Psoas muscle (tissue), 8 donors: Measurements from ENCODE around the gene PCMTD2. TPM values are rescaled to one million over a fixed set of nuclear protein-coding genes. Genes with fewer than 3 reads are reported as not detected.

Experiments
- ATAC-seq, 4 donors: fragments of 200-7000 bp; cut with Tn5 transposase; one replicate each; pipeline ENCODE4 v1.9.1; 2020; ENCODE audit warnings: moderate library complexity in 3 of 4, mild to moderate bottlenecking in 2 of 4
- DNase-seq, 2 donors: peaks; one replicate each; pipeline ENCODE4 v3.0.0-alpha.2; 2020
- H3K27ac ChIP-seq: fragments of 200-600 bp; one replicate; pipeline ENCODE4 v1.8.0; 2022
- H3K27me3 ChIP-seq, 3 donors: fragments of 200-600 bp in 1 of 3; one replicate each; pipeline versions ENCODE4 v1.6.1 to v1.8.0; 2013 to 2022; ENCODE audit warnings: low read length in 2 of 3, mild to moderate bottlenecking in 2 of 3, moderate library complexity in 1 of 3; ENCODE audit not compliant: insufficient read depth in 3 of 3
- H3K36me3 ChIP-seq, 2 donors: fragments of 200-600 bp in 1 of 2; one replicate each; pipeline versions ENCODE4 v1.6.1 to v1.8.0; 2013 to 2022; ENCODE audit warnings: low read depth in 1 of 2, mild to moderate bottlenecking in 1 of 2, moderate library complexity in 1 of 2; ENCODE audit not compliant: insufficient read depth in 1 of 2
- H3K4me1 ChIP-seq: fragments of 200-600 bp; one replicate; pipeline ENCODE4 v1.8.0; 2022
- H3K4me3 ChIP-seq: fragments of 200-600 bp; one replicate; pipeline ENCODE4 v1.8.0; 2022; ENCODE audit warnings: mild to moderate bottlenecking
- H3K9me3 ChIP-seq: fragments of 200-600 bp; one replicate; pipeline ENCODE4 v1.8.0; 2022
- WGBS, 3 donors: extraction: QIAGEN DNeasy Blood & Tissue Kit; methylation state at CpG; one replicate each; pipeline versions ENCODE4 v1.1.6 to v1.1.7; 2013; 5-methylcytosine and 5-hydroxymethylcytosine counted together
- intact Hi-C, 2 donors: fragments of 100-400 bp; cut with DNase I; formaldehyde crosslinking; loops; one replicate each; pipeline versions ENCODE4 v1.11.0 to v1.14.2; 2022
- polyA plus RNA-seq, 3 donors: library from polyadenylated mRNA; stranded (reverse); fragments of 200-250 nt; gene quantifications; one replicate each; pipeline ENCODE4 v1.2.3, GENCODE V29; 2013
- total RNA-seq, 4 donors: library from RNA; stranded (reverse); fragmentation: NEBNext Ultra II Directional in 2 of 4; extraction: Animal tissue kit (Norgen Biotek cat#: 25700) in 2 of 4; gene quantifications; one replicate each; pipeline versions ENCODE4 v1.2.1 to v1.2.4, GENCODE V29; 2021 to 2023
- TF ChIP-seq, protein P1 (sequence below): fragments of 200-600 bp; IDR thresholded peaks from one replicate; pipeline ENCODE4 v1.8.0; 2022; ENCODE audit warnings: antibody characterized with exemption
- donor health status: healthy with polysubstance abuse.
- donor health status: DM: no; HTN: no; CAD: no; lungs with moderate emphysema.
- donor health status: Bipolar disorder and iron deficiency.
- donor health status: healthy.
- donor health status: DM: yes; HTN: yes; CAD: no.
- donor health status: DM: no; HTN: no; CAD: no.
- donor health status: DM: no; HTN: no; CAD: no.
- donor health status: DM: yes; HTN: yes; CAD: no.

Gene PCMTD2
- total and polyA plus RNA-seq, 7 donors = 11.7 to 47.3 (median 37.8) TPM

DNA sequence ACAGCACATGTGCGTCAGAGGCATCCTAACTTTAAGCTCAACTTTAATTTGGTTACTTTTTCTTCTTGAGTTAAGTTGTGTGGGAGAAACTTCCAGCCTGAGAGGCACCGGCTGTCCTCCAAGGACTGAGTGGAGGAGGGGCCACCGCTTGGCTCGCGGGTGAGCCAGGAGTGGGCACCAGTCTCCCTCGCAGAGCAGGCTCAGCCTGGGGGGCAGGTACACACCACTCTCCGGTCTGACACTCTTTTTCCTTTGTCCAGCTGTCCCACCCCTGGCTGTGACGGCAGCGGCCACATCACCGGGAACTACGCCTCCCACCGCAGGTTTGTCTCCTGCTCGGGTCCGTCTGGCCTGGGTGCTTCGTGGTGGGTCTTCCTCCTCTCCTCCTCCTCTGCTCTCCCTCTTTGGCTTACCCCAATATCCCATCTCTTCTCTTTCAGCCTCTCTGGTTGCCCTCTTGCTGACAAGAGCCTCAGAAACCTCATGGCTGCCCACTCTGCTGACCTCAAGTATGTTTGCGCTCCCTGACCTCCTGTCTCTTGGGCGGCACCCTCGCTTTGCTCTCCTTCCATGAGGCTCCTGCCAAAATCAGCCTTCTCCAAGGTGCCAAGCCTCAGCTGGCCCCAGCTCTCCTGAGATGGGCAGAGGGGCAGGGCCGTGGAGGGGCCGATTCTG is 32.6 kb upstream of the PCMTD2 start:
- no peaks in the 10 kb centered on the region for H3K9me3 ChIP-seq
- DNase-seq (no peak), ATAC-seq (peak; percentile 28 to 42 (median 34))
- no peaks in the 10 kb centered on the region for H3K27me3 ChIP-seq
- H3K4me1 ChIP-seq = peaks cover 25% of the 10 kb centered on the region
- intact Hi-C loops = no loop called here
- WGBS, 3 donors = 42 to 67% (median 56%) methylated on average over 20 of the region's 20 CpGs
- TF ChIP-seq, protein P1, sequence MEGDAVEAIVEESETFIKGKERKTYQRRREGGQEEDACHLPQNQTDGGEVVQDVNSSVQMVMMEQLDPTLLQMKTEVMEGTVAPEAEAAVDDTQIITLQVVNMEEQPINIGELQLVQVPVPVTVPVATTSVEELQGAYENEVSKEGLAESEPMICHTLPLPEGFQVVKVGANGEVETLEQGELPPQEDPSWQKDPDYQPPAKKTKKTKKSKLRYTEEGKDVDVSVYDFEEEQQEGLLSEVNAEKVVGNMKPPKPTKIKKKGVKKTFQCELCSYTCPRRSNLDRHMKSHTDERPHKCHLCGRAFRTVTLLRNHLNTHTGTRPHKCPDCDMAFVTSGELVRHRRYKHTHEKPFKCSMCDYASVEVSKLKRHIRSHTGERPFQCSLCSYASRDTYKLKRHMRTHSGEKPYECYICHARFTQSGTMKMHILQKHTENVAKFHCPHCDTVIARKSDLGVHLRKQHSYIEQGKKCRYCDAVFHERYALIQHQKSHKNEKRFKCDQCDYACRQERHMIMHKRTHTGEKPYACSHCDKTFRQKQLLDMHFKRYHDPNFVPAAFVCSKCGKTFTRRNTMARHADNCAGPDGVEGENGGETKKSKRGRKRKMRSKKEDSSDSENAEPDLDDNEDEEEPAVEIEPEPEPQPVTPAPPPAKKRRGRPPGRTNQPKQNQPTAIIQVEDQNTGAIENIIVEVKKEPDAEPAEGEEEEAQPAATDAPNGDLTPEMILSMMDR = no peak
- H3K36me3 ChIP-seq = no peaks in the 10 kb centered on the region
- H3K27ac ChIP-seq = peak overlapping the region; percentile 62
- H3K4me3 ChIP-seq = no peak overlapping the region

DNA sequence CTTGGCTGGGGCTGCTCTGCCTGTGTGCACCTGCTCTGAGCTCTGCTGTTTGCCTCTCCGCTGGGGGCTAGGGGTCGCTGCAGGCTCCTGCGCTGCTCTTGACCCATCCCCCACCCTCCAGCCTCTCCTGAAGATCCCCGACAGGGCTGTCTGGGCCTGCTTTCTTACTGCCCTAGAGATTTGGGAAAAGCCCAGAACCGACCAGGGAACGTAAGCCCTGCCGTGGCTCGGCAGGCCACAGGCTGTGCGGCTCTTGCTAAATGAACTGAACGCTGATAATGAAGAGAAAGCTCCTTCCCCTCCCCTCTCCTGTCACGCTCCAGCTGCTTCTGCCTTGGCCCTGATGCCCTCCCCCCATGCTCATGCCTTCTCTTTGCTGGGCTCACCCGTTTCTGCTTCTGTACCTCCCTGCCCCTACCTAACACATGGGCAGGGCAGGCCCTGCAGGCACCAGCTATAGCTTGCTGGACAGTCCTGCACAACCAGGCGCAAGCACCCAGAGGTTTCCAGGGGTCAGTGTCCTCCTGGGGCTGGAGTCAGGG is 32.0 kb upstream of the PCMTD2 start:
- WGBS, 3 donors = 29 to 37% (median 35%) methylated on average over 13 of the region's 13 CpGs
- H3K27ac ChIP-seq = no peak overlapping the region
- H3K36me3 ChIP-seq = no peaks in the 10 kb centered on the region
- ATAC-seq (peak; percentile 64 to 95 (median 79)), DNase-seq (peak in 1 of 2 donors; percentile 81)
- intact Hi-C loops = no loop called here
- peaks cover 25% of the 10 kb centered on the region for H3K4me1 ChIP-seq
- no peaks in the 10 kb centered on the region for H3K9me3 ChIP-seq
- no peak overlapping the region for H3K4me3 ChIP-seq
- H3K27me3 ChIP-seq = no peaks in the 10 kb centered on the region
- TF ChIP-seq, protein P1 = peak; percentile 38

DNA sequence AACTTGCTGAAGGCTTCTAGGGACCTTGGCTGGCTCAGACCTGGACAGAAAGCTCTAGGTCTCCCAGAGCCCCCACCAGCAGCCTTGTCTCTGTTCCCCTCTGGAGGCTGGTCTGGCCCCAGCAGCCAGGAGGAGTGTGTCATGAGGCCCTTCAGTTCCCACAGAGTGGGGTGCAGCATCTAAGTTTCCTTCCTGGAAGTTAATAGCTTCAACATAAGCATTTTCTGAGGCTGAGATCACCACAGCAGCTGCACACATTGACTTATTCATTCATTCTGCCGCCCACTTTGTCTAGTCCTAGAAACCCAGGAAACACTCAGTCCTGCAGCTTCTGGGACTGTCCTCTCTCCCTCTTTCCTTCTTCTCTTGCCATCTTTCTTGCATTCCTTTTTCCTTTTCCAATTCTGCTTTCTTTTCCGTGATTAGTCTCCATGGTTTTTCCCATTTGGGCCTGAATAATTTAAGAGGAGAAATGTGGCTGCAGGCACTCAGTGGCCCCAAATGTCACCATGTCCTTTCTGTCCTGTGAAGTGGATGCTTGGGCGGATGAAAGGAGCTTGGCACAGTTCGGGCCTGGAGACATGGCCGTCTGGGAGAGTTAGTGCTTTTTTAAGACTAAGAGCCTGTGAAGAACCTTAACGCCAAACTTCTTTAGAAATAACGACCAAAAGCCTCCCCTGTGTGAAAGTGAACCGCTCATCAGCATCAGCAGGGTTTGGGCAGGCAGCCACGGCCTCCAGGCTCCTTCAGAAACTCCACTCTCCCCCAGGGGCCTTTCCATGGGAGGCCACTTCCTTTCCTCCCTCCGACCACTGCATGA is 31.0 kb upstream of the PCMTD2 start:
- intact Hi-C loops = no loop called here
- TF ChIP-seq, protein P1 = no peak
- Histone ChIP-seq H3K27me3 (no peaks in the 10 kb centered on the region), H3K4me3 (no peak overlapping the region), H3K27ac (no peak overlapping the region), H3K9me3 (no peaks in the 10 kb centered on the region), H3K4me1 (peaks cover 25% of the 10 kb centered on the region), H3K36me3 (no peaks in the 10 kb centered on the region)
- ATAC-seq (no peak), DNase-seq (no peak)
- WGBS, 3 donors = 54 to 65% (median 60%) methylated on average over 9 to 10 of the region's 10 CpGs

DNA sequence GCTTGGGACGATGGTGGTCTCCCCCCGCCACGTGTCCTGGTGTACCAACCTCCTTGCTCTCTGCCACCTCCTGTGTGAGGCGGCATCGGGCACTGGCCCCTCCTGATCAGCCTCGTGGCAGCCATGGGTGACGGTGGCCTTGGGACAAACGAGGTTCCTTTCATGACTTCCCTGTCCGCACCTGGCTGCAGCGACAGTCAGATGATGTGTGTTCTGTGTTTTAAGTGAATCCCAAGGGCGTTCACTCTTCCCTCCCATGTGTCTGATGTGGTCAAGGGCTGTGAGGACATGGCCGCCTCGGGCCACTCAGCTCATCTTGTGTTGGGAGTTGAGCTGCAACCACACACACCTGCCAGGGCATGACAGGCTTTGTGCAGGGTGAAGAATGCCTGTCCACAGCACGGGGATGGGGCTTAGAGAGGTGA is 30.4 kb upstream of the PCMTD2 start:
- ATAC-seq = no peak
- TF ChIP-seq, protein P1 = no peak
- Histone ChIP-seq H3K4me3 (no peak overlapping the region), H3K27ac (no peak overlapping the region), H3K36me3 (no peaks in the 10 kb centered on the region), H3K27me3 (no peaks in the 10 kb centered on the region), H3K4me1 (peaks cover 25% of the 10 kb centered on the region), H3K9me3 (no peaks in the 10 kb centered on the region)
- no peak for DNase-seq
- intact Hi-C loops = no loop called here
- 68 to 79% (median 73%) methylated on average over 14 of the region's 14 CpGs for WGBS, 3 donors
